K562 (cell line): ENCODE data around the gene TXNDC15. TPM values are rescaled to one million over a fixed set of nuclear protein-coding genes. Genes with fewer than 3 reads are reported as not detected.
A peak's percentile ranks its signal among the peaks of the same experiment; 100 is the strongest.

Experiments used
- ESRRB ChIP-seq: fragments of 250-450 bp; sonication (Bioruptor Pico); IDR thresholded peaks from 2 replicates; pipeline ENCODE4 v1.5.0; 2020; ENCODE audit warnings: mild to moderate bottlenecking, moderate library complexity, borderline replicate concordance
- FUS ChIP-seq: fragments of 200-400 bp; formaldehyde crosslinking; optimal IDR thresholded peaks from 2 replicates; pipeline ENCODE3; 2017; ENCODE audit warnings: low read depth, low read length
- HDAC1 ChIP-seq, 2 experiments: fragments of 450-650 bp; IDR thresholded peaks; 2 replicates each; pipeline ENCODE4 v1.6.1; 2016 to 2017; ENCODE audit warnings: inconsistent platforms in 1 of 2, mild to moderate bottlenecking in 1 of 2, moderate library complexity in 1 of 2
- PHB ChIP-seq: fragments of 250-450 bp; sonication (Bioruptor Pico); IDR thresholded peaks from 2 replicates; pipeline ENCODE4 v1.5.0; 2021
- RCOR1 ChIP-seq, 2 experiments: IDR thresholded peaks; 2 replicates each; pipeline ENCODE4 v1.6.1; 2012; ENCODE audit warnings: low read depth in 2 of 2, low read length in 2 of 2, borderline replicate concordance in 1 of 2, improper control_type of control experiment in 1 of 2
- SAFB2 ChIP-seq: fragments of 200-400 bp; formaldehyde crosslinking; IDR thresholded peaks from 2 replicates; pipeline ENCODE4 v1.6.1; 2018; ENCODE audit warnings: borderline replicate concordance, low read length, low read depth, moderate library complexity; ENCODE audit not compliant: severe bottlenecking
- SETDB1 ChIP-seq: IDR thresholded peaks from one replicate; pipeline ENCODE4 v1.6.1; 2012; ENCODE audit warnings: low read length, control low read depth, inconsistent platforms
- SMARCC2 ChIP-seq: fragments of 450-650 bp; IDR thresholded peaks from 2 replicates; pipeline ENCODE4 v1.6.1; 2017; ENCODE audit warnings: antibody characterized with exemption, moderate library complexity, mild to moderate bottlenecking, low read depth
- TAF7 ChIP-seq: fragments of 450-650 bp; IDR thresholded peaks from 2 replicates; pipeline ENCODE4 v1.6.1; 2016; ENCODE audit warnings: missing genetic modification characterization, missing compliant biosample characterization
- TBP ChIP-seq: optimal IDR thresholded peaks from 2 replicates; pipeline ENCODE3; 2011; ENCODE audit warnings: low read depth, low read length, improper control_type of control experiment
- ZNF3 ChIP-seq: fragments of 250-450 bp; sonication (Bioruptor Pico); IDR thresholded peaks from 2 replicates; pipeline ENCODE4 v1.5.0; 2021; ENCODE audit warnings: mild to moderate bottlenecking, moderate library complexity
- ZNF589 ChIP-seq: fragments of 200-800 bp; sonication (Bioruptor generic); IDR thresholded peaks from 2 replicates; pipeline ENCODE4 v1.6.1; 2016; ENCODE audit warnings: low read depth, missing genetic modification characterization, missing compliant biosample characterization
- polyA plus RNA-seq, 8 experiments: library from polyadenylated mRNA; depleted of rRNA in 4 of 8; stranded (reverse) in 5 of 8; unstranded in 3 of 8; fragments of >200 nt; fragmentation: Nextera tagmentation in 2 of 8; fragmentation: Illumina TruSeq in 1 of 8; extraction: Ambion mirVana in 2 of 8; extraction: Trizol in 1 of 8; gene quantifications; 2 replicates each; pipeline versions ENCODE4 v1.2.1 to v1.2.3, GENCODE V29; 2011 to 2014; ENCODE audit warnings: inconsistent platforms in 1 of 8, missing spikeins in 1 of 8
- total RNA-seq, 7 experiments: library from RNA; depleted of rRNA in 6 of 7; stranded (reverse); fragments of >200 nt in 6 of 7; fragmentation: Illumina TruSeq in 2 of 7; extraction: Trizol in 2 of 7; gene quantifications; 2 replicates each; pipeline versions ENCODE4 v1.2.1 to v1.2.3, GENCODE V29; 2011 to 2021; ENCODE audit warnings: low replicate concordance in 1 of 7
- TF ChIP-seq, protein P1 (sequence below): fragments of 450-650 bp; formaldehyde crosslinking; IDR thresholded peaks from 2 replicates; pipeline ENCODE4 v1.4.0; 2022; ENCODE audit warnings: mild to moderate bottlenecking, moderate library complexity
- TF ChIP-seq, protein P2 (sequence below): fragments of 200-800 bp; sonication (Bioruptor generic); IDR thresholded peaks from 2 replicates; pipeline ENCODE4 v1.6.1; 2016; ENCODE audit warnings: missing genetic modification characterization, missing compliant biosample characterization
- TF ChIP-seq, protein P3 (sequence below): fragments of 250-450 bp; sonication (Bioruptor Pico); IDR thresholded peaks from 2 replicates; pipeline ENCODE4 v1.9.0; 2021; ENCODE audit warnings: mild to moderate bottlenecking, inconsistent platforms
- TF ChIP-seq, protein P4 (sequence below): sonication (generic); formaldehyde crosslinking; IDR thresholded peaks from 2 replicates; pipeline ENCODE4 v1.4.0; 2020; ENCODE audit warnings: mild to moderate bottlenecking, missing genetic modification reagents

Gene TXNDC15
- total and polyA plus RNA-seq, 9 of the 15 experiments (the other 6 are each of a cell fraction or from before 2014, with no cell fraction given): 3.0 to 15.4 (median 12.3) TPM

DNA sequence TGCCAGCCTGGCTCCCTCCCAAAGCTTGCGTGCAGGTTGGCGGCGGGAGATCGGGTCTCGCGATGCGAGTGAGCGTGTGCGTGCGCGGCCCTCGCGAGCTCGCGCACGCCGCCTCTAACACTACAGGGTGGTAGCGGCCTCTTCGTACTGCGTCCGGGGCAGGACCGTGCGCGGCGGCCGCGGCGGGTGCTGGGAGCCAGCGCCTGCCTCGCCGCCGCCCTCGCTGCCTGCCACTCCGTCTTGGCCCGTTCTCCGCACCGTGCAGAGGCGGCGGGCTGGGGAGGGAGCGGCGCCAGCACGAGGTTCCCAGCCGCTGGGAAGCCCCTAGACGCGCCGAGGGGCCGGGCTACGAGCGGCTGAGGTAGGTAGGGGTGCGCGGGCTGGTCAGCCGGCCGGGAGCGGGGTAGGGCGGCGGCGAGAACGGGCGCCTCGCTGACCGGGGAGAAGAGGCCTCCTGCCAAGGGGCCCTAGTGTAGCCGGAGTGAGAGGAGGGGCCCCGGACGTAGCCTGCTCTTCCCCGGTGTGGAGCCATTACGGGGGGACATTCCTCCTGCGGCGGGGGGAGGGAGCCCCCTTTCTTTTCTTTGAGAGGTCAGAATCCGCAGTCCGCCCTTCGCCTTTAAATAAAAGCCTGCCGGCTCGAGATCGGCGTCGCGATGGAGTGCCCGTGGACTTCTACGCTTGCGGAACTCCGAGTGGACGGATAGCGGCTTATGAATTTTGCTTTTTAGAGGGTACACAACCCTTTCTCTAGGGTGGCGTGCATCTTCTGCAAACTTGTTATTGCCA lies 28.1 kb upstream of the TXNDC15 start, which contains the start of gene C5orf24 (continued):
- TF ChIP-seq, protein P1, sequence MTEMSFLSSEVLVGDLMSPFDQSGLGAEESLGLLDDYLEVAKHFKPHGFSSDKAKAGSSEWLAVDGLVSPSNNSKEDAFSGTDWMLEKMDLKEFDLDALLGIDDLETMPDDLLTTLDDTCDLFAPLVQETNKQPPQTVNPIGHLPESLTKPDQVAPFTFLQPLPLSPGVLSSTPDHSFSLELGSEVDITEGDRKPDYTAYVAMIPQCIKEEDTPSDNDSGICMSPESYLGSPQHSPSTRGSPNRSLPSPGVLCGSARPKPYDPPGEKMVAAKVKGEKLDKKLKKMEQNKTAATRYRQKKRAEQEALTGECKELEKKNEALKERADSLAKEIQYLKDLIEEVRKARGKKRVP (CRISPR knock-in tag): no peak
- TF ChIP-seq ZNF3 (CRISPR knock-in tag): no peak
- no peak for TF ChIP-seq SAFB2
- peak; percentile 88; the same call in 1 of the 2 replicates for TF ChIP-seq ZNF589
- peak in 1 of 2 experiments; percentile 46; a peak in 1 of 4 replicates for TF ChIP-seq RCOR1 (IDR thresholded peaks at IDR 0.05; ENCODE audit: borderline replicate concordance in 1 of 2, low read depth in 2 of 2, low read length in 2 of 2)
- 0 out of 2 replicates have a peak, but pooled peaks have one; percentile 21 for TF ChIP-seq PHB (CRISPR knock-in tag)
- TF ChIP-seq SMARCC2: no peak
- TF ChIP-seq TAF7: no peak
- TF ChIP-seq, protein P2, sequence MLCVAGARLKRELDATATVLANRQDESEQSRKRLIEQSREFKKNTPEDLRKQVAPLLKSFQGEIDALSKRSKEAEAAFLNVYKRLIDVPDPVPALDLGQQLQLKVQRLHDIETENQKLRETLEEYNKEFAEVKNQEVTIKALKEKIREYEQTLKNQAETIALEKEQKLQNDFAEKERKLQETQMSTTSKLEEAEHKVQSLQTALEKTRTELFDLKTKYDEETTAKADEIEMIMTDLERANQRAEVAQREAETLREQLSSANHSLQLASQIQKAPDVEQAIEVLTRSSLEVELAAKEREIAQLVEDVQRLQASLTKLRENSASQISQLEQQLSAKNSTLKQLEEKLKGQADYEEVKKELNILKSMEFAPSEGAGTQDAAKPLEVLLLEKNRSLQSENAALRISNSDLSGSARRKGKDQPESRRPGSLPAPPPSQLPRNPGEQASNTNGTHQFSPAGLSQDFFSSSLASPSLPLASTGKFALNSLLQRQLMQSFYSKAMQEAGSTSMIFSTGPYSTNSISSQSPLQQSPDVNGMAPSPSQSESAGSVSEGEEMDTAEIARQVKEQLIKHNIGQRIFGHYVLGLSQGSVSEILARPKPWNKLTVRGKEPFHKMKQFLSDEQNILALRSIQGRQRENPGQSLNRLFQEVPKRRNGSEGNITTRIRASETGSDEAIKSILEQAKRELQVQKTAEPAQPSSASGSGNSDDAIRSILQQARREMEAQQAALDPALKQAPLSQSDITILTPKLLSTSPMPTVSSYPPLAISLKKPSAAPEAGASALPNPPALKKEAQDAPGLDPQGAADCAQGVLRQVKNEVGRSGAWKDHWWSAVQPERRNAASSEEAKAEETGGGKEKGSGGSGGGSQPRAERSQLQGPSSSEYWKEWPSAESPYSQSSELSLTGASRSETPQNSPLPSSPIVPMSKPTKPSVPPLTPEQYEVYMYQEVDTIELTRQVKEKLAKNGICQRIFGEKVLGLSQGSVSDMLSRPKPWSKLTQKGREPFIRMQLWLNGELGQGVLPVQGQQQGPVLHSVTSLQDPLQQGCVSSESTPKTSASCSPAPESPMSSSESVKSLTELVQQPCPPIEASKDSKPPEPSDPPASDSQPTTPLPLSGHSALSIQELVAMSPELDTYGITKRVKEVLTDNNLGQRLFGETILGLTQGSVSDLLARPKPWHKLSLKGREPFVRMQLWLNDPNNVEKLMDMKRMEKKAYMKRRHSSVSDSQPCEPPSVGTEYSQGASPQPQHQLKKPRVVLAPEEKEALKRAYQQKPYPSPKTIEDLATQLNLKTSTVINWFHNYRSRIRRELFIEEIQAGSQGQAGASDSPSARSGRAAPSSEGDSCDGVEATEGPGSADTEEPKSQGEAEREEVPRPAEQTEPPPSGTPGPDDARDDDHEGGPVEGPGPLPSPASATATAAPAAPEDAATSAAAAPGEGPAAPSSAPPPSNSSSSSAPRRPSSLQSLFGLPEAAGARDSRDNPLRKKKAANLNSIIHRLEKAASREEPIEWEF (CRISPR knock-in tag): no peak
- TF ChIP-seq, protein P3, sequence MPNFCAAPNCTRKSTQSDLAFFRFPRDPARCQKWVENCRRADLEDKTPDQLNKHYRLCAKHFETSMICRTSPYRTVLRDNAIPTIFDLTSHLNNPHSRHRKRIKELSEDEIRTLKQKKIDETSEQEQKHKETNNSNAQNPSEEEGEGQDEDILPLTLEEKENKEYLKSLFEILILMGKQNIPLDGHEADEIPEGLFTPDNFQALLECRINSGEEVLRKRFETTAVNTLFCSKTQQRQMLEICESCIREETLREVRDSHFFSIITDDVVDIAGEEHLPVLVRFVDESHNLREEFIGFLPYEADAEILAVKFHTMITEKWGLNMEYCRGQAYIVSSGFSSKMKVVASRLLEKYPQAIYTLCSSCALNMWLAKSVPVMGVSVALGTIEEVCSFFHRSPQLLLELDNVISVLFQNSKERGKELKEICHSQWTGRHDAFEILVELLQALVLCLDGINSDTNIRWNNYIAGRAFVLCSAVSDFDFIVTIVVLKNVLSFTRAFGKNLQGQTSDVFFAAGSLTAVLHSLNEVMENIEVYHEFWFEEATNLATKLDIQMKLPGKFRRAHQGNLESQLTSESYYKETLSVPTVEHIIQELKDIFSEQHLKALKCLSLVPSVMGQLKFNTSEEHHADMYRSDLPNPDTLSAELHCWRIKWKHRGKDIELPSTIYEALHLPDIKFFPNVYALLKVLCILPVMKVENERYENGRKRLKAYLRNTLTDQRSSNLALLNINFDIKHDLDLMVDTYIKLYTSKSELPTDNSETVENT (CRISPR knock-in tag): peak; percentile 97
- peak; percentile 92 for TF ChIP-seq FUS
- peak in 1 of 2 experiments; percentile 27; a peak in 1 of 4 replicates for TF ChIP-seq HDAC1 (IDR thresholded peaks at IDR 0.05)
- no peak for TF ChIP-seq SETDB1
- TF ChIP-seq, protein P4, sequence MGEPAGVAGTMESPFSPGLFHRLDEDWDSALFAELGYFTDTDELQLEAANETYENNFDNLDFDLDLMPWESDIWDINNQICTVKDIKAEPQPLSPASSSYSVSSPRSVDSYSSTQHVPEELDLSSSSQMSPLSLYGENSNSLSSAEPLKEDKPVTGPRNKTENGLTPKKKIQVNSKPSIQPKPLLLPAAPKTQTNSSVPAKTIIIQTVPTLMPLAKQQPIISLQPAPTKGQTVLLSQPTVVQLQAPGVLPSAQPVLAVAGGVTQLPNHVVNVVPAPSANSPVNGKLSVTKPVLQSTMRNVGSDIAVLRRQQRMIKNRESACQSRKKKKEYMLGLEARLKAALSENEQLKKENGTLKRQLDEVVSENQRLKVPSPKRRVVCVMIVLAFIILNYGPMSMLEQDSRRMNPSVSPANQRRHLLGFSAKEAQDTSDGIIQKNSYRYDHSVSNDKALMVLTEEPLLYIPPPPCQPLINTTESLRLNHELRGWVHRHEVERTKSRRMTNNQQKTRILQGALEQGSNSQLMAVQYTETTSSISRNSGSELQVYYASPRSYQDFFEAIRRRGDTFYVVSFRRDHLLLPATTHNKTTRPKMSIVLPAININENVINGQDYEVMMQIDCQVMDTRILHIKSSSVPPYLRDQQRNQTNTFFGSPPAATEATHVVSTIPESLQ (CRISPR knock-in tag): 0 out of 2 replicates have a peak, but pooled peaks have one; percentile 53
- no peak for TF ChIP-seq ESRRB (CRISPR knock-in tag)
- peak; percentile 93 for TF ChIP-seq TBP
